Measurements from ENCODE around the gene OGFOD3. TPM values are rescaled to one million over a fixed set of nuclear protein-coding genes. Genes with fewer than 3 reads are reported as not detected.

Gene OGFOD3
- total RNA-seq, 2 donors from 2014 or later = 26.4 to 32.4 TPM

DNA sequence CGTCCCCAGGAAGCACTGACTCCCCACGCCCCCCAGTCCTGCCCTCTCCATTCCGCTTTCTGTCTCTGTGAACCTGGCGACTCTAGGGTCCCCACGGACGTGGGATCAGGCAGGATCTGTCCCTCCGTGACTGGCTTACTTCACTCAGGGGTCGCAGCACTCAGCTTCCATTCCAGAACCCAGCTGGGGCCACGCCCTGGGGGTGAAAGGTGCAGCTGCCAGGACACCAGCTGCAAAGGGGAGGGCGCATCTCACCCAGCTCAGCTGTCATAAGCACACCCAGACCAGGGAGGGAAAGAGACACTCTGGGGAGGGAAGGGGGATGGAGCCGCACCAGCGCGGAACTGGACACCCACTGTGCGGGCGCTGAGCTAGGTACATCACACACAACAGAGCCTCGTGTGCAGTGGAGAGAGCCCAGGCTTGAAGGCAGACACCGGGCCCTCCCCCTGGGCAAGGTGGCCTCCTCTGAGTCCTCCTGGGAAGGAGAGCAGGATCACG is 18.7 kb downstream of the OGFOD3 start:
- H3K9me3 ChIP-seq = no peaks in the 10 kb centered on the region
- no peak overlapping the region for H3K4me3 ChIP-seq
- H3K4me1 ChIP-seq = peaks cover 0 to 7% of the 10 kb centered on the region in 2 donors
- H3K27me3 ChIP-seq = no peaks in the 10 kb centered on the region
- no peak for DNase-seq (ENCODE audit: low spot score)
- H3K27ac ChIP-seq = no peak overlapping the region
- peaks cover 31% of the 10 kb centered on the region for H3K36me3 ChIP-seq
- TF ChIP-seq, protein P1, sequence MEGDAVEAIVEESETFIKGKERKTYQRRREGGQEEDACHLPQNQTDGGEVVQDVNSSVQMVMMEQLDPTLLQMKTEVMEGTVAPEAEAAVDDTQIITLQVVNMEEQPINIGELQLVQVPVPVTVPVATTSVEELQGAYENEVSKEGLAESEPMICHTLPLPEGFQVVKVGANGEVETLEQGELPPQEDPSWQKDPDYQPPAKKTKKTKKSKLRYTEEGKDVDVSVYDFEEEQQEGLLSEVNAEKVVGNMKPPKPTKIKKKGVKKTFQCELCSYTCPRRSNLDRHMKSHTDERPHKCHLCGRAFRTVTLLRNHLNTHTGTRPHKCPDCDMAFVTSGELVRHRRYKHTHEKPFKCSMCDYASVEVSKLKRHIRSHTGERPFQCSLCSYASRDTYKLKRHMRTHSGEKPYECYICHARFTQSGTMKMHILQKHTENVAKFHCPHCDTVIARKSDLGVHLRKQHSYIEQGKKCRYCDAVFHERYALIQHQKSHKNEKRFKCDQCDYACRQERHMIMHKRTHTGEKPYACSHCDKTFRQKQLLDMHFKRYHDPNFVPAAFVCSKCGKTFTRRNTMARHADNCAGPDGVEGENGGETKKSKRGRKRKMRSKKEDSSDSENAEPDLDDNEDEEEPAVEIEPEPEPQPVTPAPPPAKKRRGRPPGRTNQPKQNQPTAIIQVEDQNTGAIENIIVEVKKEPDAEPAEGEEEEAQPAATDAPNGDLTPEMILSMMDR (IDR thresholded peaks at IDR 0.05) = no peak

DNA sequence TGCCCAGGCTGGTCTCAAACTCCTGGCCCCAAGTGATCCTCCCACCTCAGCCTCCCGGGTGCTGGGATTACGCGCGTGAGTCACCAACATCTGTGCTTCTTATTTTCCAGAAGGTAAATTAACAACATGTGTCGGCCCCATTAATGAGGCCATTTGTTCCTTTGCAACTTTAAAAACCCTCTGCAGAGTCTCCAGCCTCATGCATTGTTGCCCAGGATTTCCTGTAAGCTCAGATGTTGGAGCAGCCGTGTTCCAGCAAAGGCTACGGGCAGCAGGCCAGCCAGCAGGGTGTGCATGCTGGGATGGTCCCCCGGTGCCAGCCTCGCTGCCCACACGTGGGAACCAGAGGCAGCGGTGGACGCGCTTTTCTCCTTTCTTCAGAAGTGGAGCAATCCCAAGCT is 19.3 kb downstream of the OGFOD3 start:
- no peak for DNase-seq (ENCODE audit: low spot score)

DNA sequence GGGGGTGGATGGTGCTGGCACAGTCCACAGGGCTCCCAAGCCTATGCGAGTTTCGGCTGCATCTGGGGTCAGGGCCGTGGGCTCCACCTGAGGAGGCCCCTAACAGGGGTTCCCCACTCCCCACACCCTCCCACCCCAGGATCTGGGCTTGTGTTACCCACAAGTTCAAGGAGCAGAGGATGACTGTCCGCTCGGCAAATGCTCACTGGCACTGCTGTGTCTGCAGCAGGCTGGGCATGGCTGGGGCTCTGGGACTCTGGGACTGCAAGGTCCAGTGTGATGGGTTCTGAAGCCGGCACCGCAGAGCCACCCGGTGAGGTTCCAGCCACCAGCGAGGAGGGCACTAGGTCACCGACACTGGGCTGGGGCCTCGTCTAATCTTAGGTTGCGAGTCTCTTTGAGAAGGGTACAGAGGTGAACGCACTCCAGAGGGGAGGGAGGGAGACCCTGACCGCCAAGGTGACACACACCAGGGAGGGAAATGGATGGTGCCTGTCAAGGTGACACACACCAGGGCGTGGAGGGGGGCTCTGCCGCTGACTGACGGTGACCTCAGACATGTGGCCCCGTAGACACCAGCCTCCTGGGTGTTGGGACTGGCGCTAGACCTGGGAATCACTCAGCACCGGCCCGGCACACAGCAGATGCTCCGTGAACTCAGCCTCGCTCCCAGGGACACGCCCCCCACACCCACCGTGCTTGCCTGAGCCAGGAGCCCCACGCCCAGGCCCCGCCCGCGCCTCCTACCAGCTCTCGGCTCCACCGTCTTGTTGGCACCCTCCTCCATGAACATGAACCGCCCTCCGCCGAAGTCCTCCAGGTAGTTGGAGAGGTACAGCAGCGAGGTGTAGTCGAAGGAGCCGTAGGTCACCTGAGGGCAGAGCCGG is 20.7 kb downstream of the OGFOD3 start:
- TF ChIP-seq, protein P1 (IDR thresholded peaks at IDR 0.05) = no peak
- H3K9me3 ChIP-seq = no peaks in the 10 kb centered on the region
- no peak overlapping the region for H3K4me3 ChIP-seq
- no peaks in the 10 kb centered on the region for H3K27me3 ChIP-seq
- no peak overlapping the region for H3K27ac ChIP-seq
- H3K4me1 ChIP-seq = peaks cover 0 to 7% of the 10 kb centered on the region in 2 donors
- H3K36me3 ChIP-seq = peaks cover 16% of the 10 kb centered on the region
- DNase-seq (ENCODE audit: low spot score) = no peak

More for the DNA sequence above, 19.3 kb downstream of the OGFOD3 start:
- Histone ChIP-seq H3K4me1 (peaks cover 0 to 7% of the 10 kb centered on the region in 2 donors), H3K9me3 (no peaks in the 10 kb centered on the region), H3K27me3 (no peaks in the 10 kb centered on the region), H3K4me3 (no peak overlapping the region), H3K36me3 (peaks cover 27% of the 10 kb centered on the region), H3K27ac (no peak overlapping the region)
- TF ChIP-seq, protein P1 (IDR thresholded peaks at IDR 0.05) = no peak

DNA sequence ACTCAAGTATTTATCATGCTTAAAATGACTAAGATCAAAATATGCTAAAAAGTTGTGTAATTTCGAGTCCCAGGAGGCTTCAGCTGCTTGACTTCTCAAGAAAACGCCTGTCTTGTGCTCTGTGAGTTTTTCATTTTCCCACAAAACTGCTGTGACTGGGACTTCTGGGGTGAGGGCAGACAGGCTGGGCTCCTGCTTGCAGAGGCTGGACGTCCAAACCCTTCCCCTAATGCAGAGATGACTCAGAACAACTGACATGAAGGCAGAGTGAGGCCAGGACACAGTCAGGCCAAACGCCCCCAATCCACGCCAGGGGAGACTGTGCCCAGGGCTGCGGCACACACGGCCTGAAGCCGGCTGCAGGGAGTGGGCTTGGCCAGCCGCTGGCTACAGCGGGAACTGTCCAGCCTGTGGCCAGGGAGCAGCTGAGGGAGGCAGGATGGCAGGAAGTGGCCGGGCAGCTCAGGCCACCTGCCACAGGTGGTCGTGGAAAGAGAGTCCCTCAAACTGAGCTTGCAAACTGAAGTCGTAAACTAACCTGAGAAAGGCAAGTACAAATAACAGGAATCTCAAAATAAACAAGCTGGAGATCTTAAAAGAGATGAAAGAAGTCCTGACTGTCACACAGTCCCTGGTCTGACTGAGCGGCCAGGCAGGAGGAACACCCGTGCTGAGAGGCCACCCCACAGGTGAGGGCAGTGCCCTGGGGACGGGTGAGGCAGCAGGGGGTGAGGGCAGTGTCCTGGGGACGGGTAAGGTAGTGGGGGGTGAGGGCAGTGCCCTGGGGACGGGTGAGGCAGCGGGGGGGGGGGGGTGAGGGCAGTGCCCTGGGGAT is 21.6 kb downstream of the OGFOD3 start:
- no peaks in the 10 kb centered on the region for H3K27me3 ChIP-seq
- no peak for DNase-seq (ENCODE audit: low spot score)
- peaks cover 7% of the 10 kb centered on the region for H3K36me3 ChIP-seq
- no peak overlapping the region for H3K27ac ChIP-seq
- no peak overlapping the region for H3K4me3 ChIP-seq
- peaks cover 0 to 7% of the 10 kb centered on the region in 2 donors for H3K4me1 ChIP-seq
- H3K9me3 ChIP-seq = no peaks in the 10 kb centered on the region
- TF ChIP-seq, protein P1 (IDR thresholded peaks at IDR 0.05) = no peak

DNA sequence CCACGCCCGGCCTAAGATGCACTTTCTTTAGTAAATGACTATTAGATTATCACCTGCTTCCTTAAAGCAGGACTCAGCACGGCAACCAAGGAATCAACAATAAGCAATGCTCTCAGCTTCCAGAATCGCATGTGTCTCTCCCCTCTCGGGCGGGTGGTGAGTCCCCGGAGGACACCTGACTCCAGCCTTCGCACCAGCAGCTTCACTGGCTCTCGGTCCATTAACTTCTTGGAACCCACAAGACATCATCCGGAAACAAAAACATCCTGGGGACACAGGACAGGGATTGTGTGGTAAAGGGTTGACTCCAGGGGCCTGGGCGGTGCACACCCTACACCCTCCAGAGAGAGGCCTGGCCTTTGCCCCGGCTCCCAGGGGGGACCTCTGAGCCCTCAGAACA is 24.1 kb downstream of the OGFOD3 start:
- DNase-seq (ENCODE audit: low spot score) = no peak
- H3K9me3 ChIP-seq = no peaks in the 10 kb centered on the region
- TF ChIP-seq, protein P1 (IDR thresholded peaks at IDR 0.05) = no peak

More for the DNA sequence above, 24.1 kb downstream of the OGFOD3 start:
- peaks cover 0 to 3% of the 10 kb centered on the region in 2 donors for H3K4me1 ChIP-seq
- no peaks in the 10 kb centered on the region for H3K36me3 ChIP-seq
- no peaks in the 10 kb centered on the region for H3K27me3 ChIP-seq
- no peak overlapping the region for H3K4me3 ChIP-seq
- H3K27ac ChIP-seq = no peak overlapping the region
